Smooth muscle cell of the brain vasculature (primary cell): ENCODE data around the gene TCERG1.

Experiments used
- DNase-seq: peaks from one replicate; pipeline ENCODE4 v3.0.0-alpha.2; 2012; ENCODE audit warnings: low read depth, low spot score

TCERG1 gene

GRCh38 chr5:146457431-146457830 lies 10.3 kb downstream of the TCERG1 start:
- DNase-seq, result no peak

GRCh38 chr5:146458894-146459293 lies 11.8 kb downstream of the TCERG1 start:
- DNase-seq, result no peak

GRCh38 chr5:146461319-146461718 lies 14.2 kb downstream of the TCERG1 start:
- DNase-seq, result no peak

GRCh38 chr5:146463446-146463845 lies 16.3 kb downstream of the TCERG1 start:
- no peak for DNase-seq

- DNase-seq, result no peak
These were observed 19.6 kb downstream of the TCERG1 start for GRCh38 chr5:146466521-146467349.

GRCh38 chr5:146467760-146468159 lies 20.6 kb downstream of the TCERG1 start:
- DNase-seq, result no peak

- DNase-seq, result no peak
These were observed 26.9 kb downstream of the TCERG1 start for GRCh38 chr5:146474065-146474464.

- no peak for DNase-seq
These were observed 28.2 kb downstream of the TCERG1 start for GRCh38 chr5:146475190-146475780.

GRCh38 chr5:146475906-146476305 lies 28.8 kb downstream of the TCERG1 start:
- DNase-seq, result no peak

- DNase-seq, result no peak
These were observed 35.6 kb downstream of the TCERG1 start for GRCh38 chr5:146482775-146483174.

- DNase-seq, result no peak
These were observed 37.7 kb downstream of the TCERG1 start for GRCh38 chr5:146484714-146485391.

- no peak for DNase-seq
These were observed 43.1 kb downstream of the TCERG1 start for GRCh38 chr5:146490089-146490843.

GRCh38 chr5:146494656-146495055 lies 47.5 kb downstream of the TCERG1 start:
- no peak for DNase-seq

GRCh38 chr5:146499680-146500079 lies 52.5 kb downstream of the TCERG1 start:
- DNase-seq, result no peak

GRCh38 chr5:146507428-146507827 lies 60.3 kb downstream of the TCERG1 start:
- no peak for DNase-seq

- no peak for DNase-seq
These were observed 63.5 kb downstream of the TCERG1 start for GRCh38 chr5:146510559-146511125.

GRCh38 chr5:146513462-146513861 lies 66.3 kb downstream of the TCERG1 start:
- no peak for DNase-seq

- DNase-seq, result no peak
These were observed 67.4 kb downstream of the TCERG1 start for GRCh38 chr5:146514575-146514974.

GRCh38 chr5:146515473-146516150 lies 68.5 kb downstream of the TCERG1 start:
- DNase-seq, result no peak

- DNase-seq, result no peak
These were observed 69.0 kb downstream of the TCERG1 start, which contains the start of gene GPR151 for GRCh38 chr5:146516151-146516475. TSS of gene GPR151 (minus strand) at chr5:146516190. CDS start at chr5:146516113, 77 bp downstream.

- no peak for DNase-seq
These were observed 72.4 kb downstream of the TCERG1 start for GRCh38 chr5:146519554-146519953.
